Ovary (tissue), 3 donors: Measurements from ENCODE around the gene BTG1.

Experiments used
- EP300 ChIP-seq: sonication (generic); formaldehyde crosslinking; IDR thresholded peaks from one replicate; pipeline ENCODE4 v1.6.1; 2017; ENCODE audit warnings: antibody characterized with exemption
- TF ChIP-seq, protein P1 (sequence below), 3 donors: fragments of 450-650 bp in 2 of 3; fragments of 200-600 bp in 1 of 3; IDR thresholded peaks; one replicate each; pipeline versions ENCODE4 v1.5.1 to v1.8.0; 2016 to 2022; ENCODE audit warnings: antibody characterized with exemption in 3 of 3, mild to moderate bottlenecking in 1 of 3
- donor health status: DM: no; HTN: no; CAD: no.

DNA sequence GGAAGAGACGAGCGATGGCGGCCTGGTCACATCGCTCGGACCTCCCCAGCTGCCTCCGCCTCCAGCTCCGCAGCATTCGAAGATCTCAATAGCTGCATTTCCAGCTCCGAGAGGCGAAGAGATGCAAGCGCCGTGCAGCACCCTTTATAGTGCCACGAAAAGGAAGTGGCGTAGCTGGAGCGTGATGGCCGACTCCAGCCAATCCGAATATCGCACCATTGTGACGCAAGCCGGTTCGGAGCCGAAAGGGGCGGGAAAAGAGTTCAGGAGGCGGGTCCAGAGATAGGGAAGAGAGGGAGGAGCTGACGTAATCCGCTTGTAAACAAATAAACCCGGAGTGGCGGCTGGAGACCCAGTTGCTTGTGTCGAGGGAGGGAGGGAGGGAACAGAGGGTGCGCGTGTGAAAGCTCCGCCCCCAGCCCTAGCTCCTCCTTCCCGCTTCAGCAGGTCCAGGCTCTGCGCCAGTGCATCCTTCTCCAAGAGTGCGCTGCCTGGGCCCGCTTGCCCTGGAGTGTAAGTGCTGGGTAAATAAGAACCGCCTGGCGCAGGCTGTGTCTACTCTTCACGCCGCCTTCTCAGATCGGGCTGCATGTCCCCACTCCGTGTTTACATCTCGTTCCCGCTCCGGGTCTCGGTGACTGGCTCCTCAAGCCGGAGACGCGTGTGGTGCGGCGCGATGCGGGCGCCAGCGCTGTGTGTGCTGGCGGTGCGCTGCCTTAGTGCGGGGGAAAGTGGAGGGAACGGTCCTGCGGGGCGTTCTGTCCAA is at the start of gene BTG1:
- TF ChIP-seq, protein P1, sequence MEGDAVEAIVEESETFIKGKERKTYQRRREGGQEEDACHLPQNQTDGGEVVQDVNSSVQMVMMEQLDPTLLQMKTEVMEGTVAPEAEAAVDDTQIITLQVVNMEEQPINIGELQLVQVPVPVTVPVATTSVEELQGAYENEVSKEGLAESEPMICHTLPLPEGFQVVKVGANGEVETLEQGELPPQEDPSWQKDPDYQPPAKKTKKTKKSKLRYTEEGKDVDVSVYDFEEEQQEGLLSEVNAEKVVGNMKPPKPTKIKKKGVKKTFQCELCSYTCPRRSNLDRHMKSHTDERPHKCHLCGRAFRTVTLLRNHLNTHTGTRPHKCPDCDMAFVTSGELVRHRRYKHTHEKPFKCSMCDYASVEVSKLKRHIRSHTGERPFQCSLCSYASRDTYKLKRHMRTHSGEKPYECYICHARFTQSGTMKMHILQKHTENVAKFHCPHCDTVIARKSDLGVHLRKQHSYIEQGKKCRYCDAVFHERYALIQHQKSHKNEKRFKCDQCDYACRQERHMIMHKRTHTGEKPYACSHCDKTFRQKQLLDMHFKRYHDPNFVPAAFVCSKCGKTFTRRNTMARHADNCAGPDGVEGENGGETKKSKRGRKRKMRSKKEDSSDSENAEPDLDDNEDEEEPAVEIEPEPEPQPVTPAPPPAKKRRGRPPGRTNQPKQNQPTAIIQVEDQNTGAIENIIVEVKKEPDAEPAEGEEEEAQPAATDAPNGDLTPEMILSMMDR (IDR thresholded peaks at IDR 0.05), result peak; percentile 7 to 31 (median 20)
- TF ChIP-seq EP300, result peak; percentile 64
